Smooth muscle cell (in vitro differentiated cells): ENCODE data around the gene EHBP1L1. TPM values are rescaled to one million over a fixed set of nuclear protein-coding genes. Genes with fewer than 3 reads are reported as not detected.

Experiments
- DNase-seq: peaks from one replicate; lab custom pipeline; 2025; ENCODE audit not compliant: unreplicated experiment; lab: John Stamatoyannopoulos, UW
- H2AFZ ChIP-seq: fragments of 200-600 bp; sonication (generic); 2 replicates; pipeline ENCODE4 v1.6.0; 2016; ENCODE audit warnings: antibody characterized with exemption, low read depth, mild to moderate bottlenecking
- H3F3A ChIP-seq: fragments of 200-600 bp; sonication (generic); 2 replicates; pipeline ENCODE4 v1.6.0; 2017; ENCODE audit warnings: antibody characterized with exemption, low read depth
- H3K27ac ChIP-seq: fragments of 200-600 bp; sonication (generic); 2 replicates; pipeline ENCODE4 v1.5.1; 2016; ENCODE audit warnings: low read depth, mild to moderate bottlenecking
- H3K27me3 ChIP-seq: fragments of 200-600 bp; sonication (generic); 2 replicates; pipeline ENCODE4 v1.6.1; 2016; ENCODE audit warnings: low read depth, mild to moderate bottlenecking
- H3K36me3 ChIP-seq: fragments of 200-600 bp; sonication (generic); 2 replicates; pipeline ENCODE4 v1.5.1; 2016; ENCODE audit warnings: low read depth
- H3K4me1 ChIP-seq: fragments of 200-600 bp; sonication (generic); 2 replicates; pipeline ENCODE4 v1.5.1; 2016; ENCODE audit warnings: low read depth
- H3K4me2 ChIP-seq: fragments of 200-600 bp; sonication (generic); 2 replicates; pipeline ENCODE4 v1.6.0; 2016; ENCODE audit warnings: mild to moderate bottlenecking
- H3K4me3 ChIP-seq: fragments of 200-600 bp; sonication (generic); 2 replicates; pipeline ENCODE4 v1.5.1; 2016; ENCODE audit warnings: mild to moderate bottlenecking
- H3K79me2 ChIP-seq: fragments of 200-600 bp; sonication (generic); 2 replicates; pipeline ENCODE4 v1.6.0; 2016; ENCODE audit warnings: low read depth, mild to moderate bottlenecking
- H3K9ac ChIP-seq: fragments of 200-600 bp; sonication (generic); 2 replicates; pipeline ENCODE4 v1.6.0; 2016; ENCODE audit warnings: low read depth
- H3K9me3 ChIP-seq: fragments of 200-600 bp; sonication (generic); replicated peaks from 2 replicates; pipeline ENCODE4 v1.5.1; 2016; ENCODE audit warnings: low read depth
- H4K20me1 ChIP-seq: fragments of 200-600 bp; sonication (generic); 2 replicates; pipeline ENCODE4 v1.6.0; 2016; ENCODE audit warnings: low read depth
- WGBS: methylation state at CpG from one replicate; pipeline ENCODE4 v1.1.7; 2016; ENCODE audit warnings: low lambda C conversion rate; 5-methylcytosine and 5-hydroxymethylcytosine counted together
- polyA plus RNA-seq: library from polyadenylated mRNA; unstranded; fragments of >200 nt; fragmentation: Nextera tagmentation; extraction: Ambion mirVana; gene quantifications from 2 replicates; pipeline ENCODE4 v1.2.1, GENCODE V29; 2016
- total RNA-seq: library from RNA; depleted of rRNA; stranded (reverse); fragments of >200 nt; gene quantifications from 2 replicates; pipeline ENCODE4 v1.2.3, GENCODE V29; 2014
- TF ChIP-seq, protein P1 (sequence below): fragments of 200-600 bp; sonication (generic); IDR thresholded peaks from 2 replicates; pipeline ENCODE4 v1.5.1; 2017; ENCODE audit warnings: borderline replicate concordance, mild to moderate bottlenecking, antibody characterized with exemption; ENCODE audit not compliant: insufficient read depth, poor library complexity, severe bottlenecking

EHBP1L1 gene
- total and polyA plus RNA-seq, 2 experiments from 2014 or later = 5.1 to 29.5 TPM

DNA sequence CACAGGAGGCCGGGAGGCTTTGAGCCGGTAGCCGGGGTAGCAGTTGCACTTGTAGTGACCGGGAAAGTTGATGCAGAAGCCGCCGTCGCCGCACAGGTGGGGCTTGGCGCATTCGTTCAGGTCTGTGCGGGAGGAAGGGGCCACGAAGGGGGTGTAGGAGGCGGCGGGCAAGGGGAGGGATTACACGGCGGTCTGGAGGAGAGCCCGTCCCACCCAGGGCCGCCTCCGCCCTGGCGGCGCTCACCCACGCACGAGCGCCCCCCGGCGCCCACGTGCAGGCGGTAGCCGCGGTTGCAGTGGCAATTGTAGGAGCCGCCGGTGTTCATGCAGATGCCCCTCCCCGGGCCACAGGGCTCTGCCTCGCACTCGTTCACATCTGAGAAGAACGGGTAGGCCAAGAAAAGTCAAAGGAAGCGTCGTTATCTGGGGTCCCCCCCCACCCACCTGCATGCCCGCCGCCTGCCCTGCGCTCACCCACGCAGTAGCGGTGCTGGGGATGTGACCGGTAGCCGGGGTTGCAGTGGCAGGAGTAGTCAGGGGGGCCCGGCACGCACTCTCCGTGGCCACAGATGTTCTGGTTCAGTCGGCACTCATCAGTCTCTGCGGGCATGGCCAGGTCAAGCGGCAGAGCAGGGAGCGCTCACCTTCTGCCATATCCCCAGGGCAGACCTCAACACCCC, 28.3 kb upstream of the EHBP1L1 start:
- 58% methylated on average over 42 of the region's 52 CpGs for WGBS
- no peaks in the 10 kb centered on the region for H3K36me3 ChIP-seq
- H3K9ac ChIP-seq = no peak overlapping the region
- no peak overlapping the region for H2AFZ ChIP-seq
- H3K4me2 ChIP-seq = no peak overlapping the region
- H3K27me3 ChIP-seq = no peaks in the 10 kb centered on the region
- H3K27ac ChIP-seq = no peak overlapping the region
- no peaks in the 10 kb centered on the region for H4K20me1 ChIP-seq
- no peak for DNase-seq
- H3K4me3 ChIP-seq = no peak overlapping the region
- no peaks in the 10 kb centered on the region for H3K9me3 ChIP-seq
- H3K79me2 ChIP-seq = no peaks in the 10 kb centered on the region
- TF ChIP-seq, protein P1, sequence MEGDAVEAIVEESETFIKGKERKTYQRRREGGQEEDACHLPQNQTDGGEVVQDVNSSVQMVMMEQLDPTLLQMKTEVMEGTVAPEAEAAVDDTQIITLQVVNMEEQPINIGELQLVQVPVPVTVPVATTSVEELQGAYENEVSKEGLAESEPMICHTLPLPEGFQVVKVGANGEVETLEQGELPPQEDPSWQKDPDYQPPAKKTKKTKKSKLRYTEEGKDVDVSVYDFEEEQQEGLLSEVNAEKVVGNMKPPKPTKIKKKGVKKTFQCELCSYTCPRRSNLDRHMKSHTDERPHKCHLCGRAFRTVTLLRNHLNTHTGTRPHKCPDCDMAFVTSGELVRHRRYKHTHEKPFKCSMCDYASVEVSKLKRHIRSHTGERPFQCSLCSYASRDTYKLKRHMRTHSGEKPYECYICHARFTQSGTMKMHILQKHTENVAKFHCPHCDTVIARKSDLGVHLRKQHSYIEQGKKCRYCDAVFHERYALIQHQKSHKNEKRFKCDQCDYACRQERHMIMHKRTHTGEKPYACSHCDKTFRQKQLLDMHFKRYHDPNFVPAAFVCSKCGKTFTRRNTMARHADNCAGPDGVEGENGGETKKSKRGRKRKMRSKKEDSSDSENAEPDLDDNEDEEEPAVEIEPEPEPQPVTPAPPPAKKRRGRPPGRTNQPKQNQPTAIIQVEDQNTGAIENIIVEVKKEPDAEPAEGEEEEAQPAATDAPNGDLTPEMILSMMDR = no peak
- no peaks in the 10 kb centered on the region for H3K4me1 ChIP-seq
- H3F3A ChIP-seq = no peaks in the 10 kb centered on the region

DNA sequence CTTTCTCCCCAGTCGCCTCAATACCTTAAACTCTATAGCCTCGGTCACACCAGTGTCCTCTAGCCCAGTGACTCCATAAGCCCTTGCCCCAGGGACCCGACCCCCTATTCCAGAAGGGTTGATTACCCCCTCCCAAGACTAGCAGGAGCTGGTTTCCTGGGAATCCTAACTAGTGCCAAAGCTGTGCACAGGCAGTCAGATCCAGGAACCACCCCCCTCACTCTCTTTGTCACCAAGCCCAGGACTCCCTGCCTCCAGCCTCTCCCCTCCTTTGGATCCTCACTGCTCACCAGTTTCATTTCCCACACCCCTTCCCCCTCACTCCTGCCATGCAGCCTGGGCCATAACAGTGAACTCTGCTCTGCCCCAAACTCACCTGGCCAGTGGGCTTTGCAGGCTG, 27.5 kb upstream of the EHBP1L1 start:
- Histone ChIP-seq H3F3A (no peaks in the 10 kb centered on the region), H3K9me3 (no peaks in the 10 kb centered on the region), H3K4me1 (no peaks in the 10 kb centered on the region), H3K4me3 (no peak overlapping the region), H4K20me1 (no peaks in the 10 kb centered on the region), H3K79me2 (no peaks in the 10 kb centered on the region), H3K27ac (no peak overlapping the region), H3K9ac (no peak overlapping the region), H3K4me2 (no peak overlapping the region), H3K36me3 (no peaks in the 10 kb centered on the region), H2AFZ (no peak overlapping the region), H3K27me3 (no peaks in the 10 kb centered on the region)
- no peak for DNase-seq
- WGBS = 89% methylated on average over 3 of the region's 3 CpGs
- TF ChIP-seq, protein P1 = no peak

DNA sequence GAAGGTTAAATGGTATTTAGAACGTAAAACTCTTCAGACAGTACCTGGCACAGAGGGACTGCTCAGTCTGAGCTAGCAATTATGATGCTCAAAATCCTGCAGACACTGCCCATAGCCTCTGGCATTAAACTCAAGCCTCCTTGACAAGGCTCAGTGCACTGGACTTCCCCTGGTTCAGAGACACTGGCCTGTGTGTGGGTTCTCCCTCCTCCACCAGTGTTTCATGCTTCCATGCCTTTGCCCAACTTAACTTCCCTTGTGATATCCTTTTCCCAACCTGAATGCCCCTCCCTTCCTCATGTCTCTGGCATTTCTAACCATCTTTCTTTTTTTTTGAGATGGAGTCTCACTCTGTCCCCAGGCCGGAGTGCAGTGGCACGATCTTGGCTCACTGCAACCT, 26.8 kb upstream of the EHBP1L1 start:
- Histone ChIP-seq H3K9me3 (no peaks in the 10 kb centered on the region), H2AFZ (no peak overlapping the region), H3K9ac (no peak overlapping the region), H3K4me3 (no peak overlapping the region), H3F3A (no peaks in the 10 kb centered on the region), H3K79me2 (no peaks in the 10 kb centered on the region), H3K27ac (no peak overlapping the region), H4K20me1 (no peaks in the 10 kb centered on the region), H3K36me3 (no peaks in the 10 kb centered on the region), H3K27me3 (no peaks in the 10 kb centered on the region), H3K4me2 (no peak overlapping the region), H3K4me1 (no peaks in the 10 kb centered on the region)
- no peak for DNase-seq
- 86% methylated on average over 3 of the region's 3 CpGs for WGBS
- TF ChIP-seq, protein P1 = no peak
